HepG2 (cell line): ENCODE data around the gene LTA. TPM values are rescaled to one million over a fixed set of nuclear protein-coding genes. Genes with fewer than 3 reads are reported as not detected.

ENCODE experiments used
- ASH2L ChIP-seq: fragments of 300-600, 200-600 bp; sonication (generic); IDR thresholded peaks from 2 replicates; pipeline ENCODE4 v1.7.0; 2017; ENCODE audit warnings: low read depth, mild to moderate bottlenecking, moderate library complexity, mixed read lengths, low read length; ENCODE audit not compliant: insufficient read length
- CREM ChIP-seq, 2 experiments: sonication (generic) in 1 of 2; formaldehyde crosslinking in 1 of 2; IDR thresholded peaks; 2 replicates each; pipeline versions ENCODE4 v1.4.0 to v1.6.1; 2016 to 2020; ENCODE audit warnings: antibody characterized with exemption in 1 of 2, mild to moderate bottlenecking in 1 of 2, missing genetic modification reagents in 1 of 2
- GLI4 ChIP-seq: sonication (generic); formaldehyde crosslinking; IDR thresholded peaks from 2 replicates; pipeline ENCODE4 v1.5.1; 2020; ENCODE audit warnings: missing genetic modification reagents, mild to moderate bottlenecking, moderate library complexity, borderline replicate concordance
- IKZF5 ChIP-seq: IDR thresholded peaks from 2 replicates; pipeline ENCODE4 v1.6.1; 2018; ENCODE audit warnings: missing genetic modification reagents, mild to moderate bottlenecking, missing compliant biosample characterization
- JARID2 ChIP-seq: sonication (generic); formaldehyde crosslinking; IDR thresholded peaks from 2 replicates; pipeline ENCODE4 v1.8.1; 2023; ENCODE audit warnings: missing genetic modification reagents, inconsistent platforms; ENCODE audit not compliant: insufficient replicate concordance
- KAT8 ChIP-seq: IDR thresholded peaks from 2 replicates; pipeline ENCODE4 v1.6.1; 2016; ENCODE audit warnings: missing genetic modification reagents, missing compliant biosample characterization
- KLF6 ChIP-seq: IDR thresholded peaks from 2 replicates; pipeline ENCODE4 v1.8.0; 2016; ENCODE audit warnings: missing biosample characterization, missing genetic modification reagents
- NKX3-1 ChIP-seq: sonication (generic); formaldehyde crosslinking; IDR thresholded peaks from 2 replicates; pipeline ENCODE4 v1.5.0; 2020; ENCODE audit warnings: missing genetic modification reagents
- PHB2 ChIP-seq: fragments of 450-650 bp; IDR thresholded peaks from 2 replicates; pipeline ENCODE4 v1.6.1; 2018; ENCODE audit not compliant: partially characterized antibody
- RFX3 ChIP-seq: IDR thresholded peaks from 2 replicates; pipeline ENCODE4 v1.6.1; 2016; ENCODE audit warnings: missing biosample characterization, missing genetic modification reagents
- SOX6 ChIP-seq, 2 experiments: fragments of 450-650 bp in 1 of 2; sonication (generic) in 1 of 2; formaldehyde crosslinking in 1 of 2; IDR thresholded peaks; 2 replicates each; pipeline versions ENCODE4 v1.4.0 to v1.6.1; 2017 to 2020; ENCODE audit warnings: antibody characterized with exemption in 1 of 2, mild to moderate bottlenecking in 1 of 2, missing genetic modification reagents in 1 of 2
- SRSF9 ChIP-seq: fragments of 200-400 bp; formaldehyde crosslinking; IDR thresholded peaks from 2 replicates; pipeline ENCODE4 v1.6.1; 2018; ENCODE audit warnings: borderline replicate concordance, mild to moderate bottlenecking, low read depth, low read length; ENCODE audit not compliant: insufficient read depth, poor library complexity, severe bottlenecking
- STAG1 ChIP-seq: sonication (generic); formaldehyde crosslinking; IDR thresholded peaks from 2 replicates; pipeline ENCODE4 v1.4.0; 2020; ENCODE audit warnings: missing genetic modification reagents
- ZBTB7B ChIP-seq: sonication (generic); formaldehyde crosslinking; IDR thresholded peaks from 2 replicates; pipeline ENCODE4 v1.4.0; 2020; ENCODE audit warnings: missing genetic modification reagents
- ZBTB8A ChIP-seq: sonication (generic); formaldehyde crosslinking; IDR thresholded peaks from 2 replicates; pipeline ENCODE4 v1.4.0; 2020; ENCODE audit warnings: mild to moderate bottlenecking, low read depth, missing genetic modification reagents, borderline replicate concordance
- ZFP36L1 ChIP-seq: sonication (generic); formaldehyde crosslinking; IDR thresholded peaks from 2 replicates; pipeline ENCODE4 v1.8.0; 2022; ENCODE audit warnings: mild to moderate bottlenecking, missing genetic modification reagents, moderate library complexity
- ZNF160 ChIP-seq: sonication (generic); formaldehyde crosslinking; IDR thresholded peaks from 2 replicates; pipeline ENCODE4 v1.8.0; 2022; ENCODE audit warnings: mild to moderate bottlenecking, inconsistent platforms, missing genetic modification reagents
- ZNF251 ChIP-seq: sonication (generic); formaldehyde crosslinking; IDR thresholded peaks from 2 replicates; pipeline ENCODE4 v1.9.0; 2021; ENCODE audit warnings: mild to moderate bottlenecking, missing genetic modification reagents
- ZNF253 ChIP-seq: sonication (generic); formaldehyde crosslinking; IDR thresholded peaks from 2 replicates; pipeline ENCODE4 v1.8.0; 2022; ENCODE audit warnings: mild to moderate bottlenecking, missing genetic modification reagents, borderline replicate concordance
- ZNF275 ChIP-seq: sonication (generic); formaldehyde crosslinking; IDR thresholded peaks from 2 replicates; pipeline ENCODE4 v1.8.0; 2022; ENCODE audit warnings: missing genetic modification reagents, mild to moderate bottlenecking, inconsistent platforms, borderline replicate concordance
- ZNF34 ChIP-seq: sonication (generic); formaldehyde crosslinking; IDR thresholded peaks from 2 replicates; pipeline ENCODE4 v1.4.0; 2020; ENCODE audit warnings: mild to moderate bottlenecking, missing genetic modification reagents, borderline replicate concordance
- ZNF44 ChIP-seq: sonication (generic); formaldehyde crosslinking; IDR thresholded peaks from 2 replicates; pipeline ENCODE4 v1.5.1; 2020; ENCODE audit warnings: mild to moderate bottlenecking, missing genetic modification reagents
- ZNF570 ChIP-seq: sonication (generic); formaldehyde crosslinking; IDR thresholded peaks from 2 replicates; pipeline ENCODE4 v1.4.0; 2020; ENCODE audit warnings: mild to moderate bottlenecking, missing genetic modification reagents, borderline replicate concordance
- ZNF670 ChIP-seq: sonication (generic); formaldehyde crosslinking; IDR thresholded peaks from 2 replicates; pipeline ENCODE4 v1.8.0; 2022; ENCODE audit warnings: mild to moderate bottlenecking, missing genetic modification reagents, borderline replicate concordance
- ZNF678 ChIP-seq: sonication (generic); formaldehyde crosslinking; IDR thresholded peaks from 2 replicates; pipeline ENCODE4 v1.4.0; 2020; ENCODE audit warnings: mild to moderate bottlenecking, missing genetic modification reagents
- ZNF724P ChIP-seq: sonication (generic); formaldehyde crosslinking; IDR thresholded peaks from 2 replicates; pipeline ENCODE4 v1.8.0; 2022; ENCODE audit warnings: missing genetic modification reagents, borderline replicate concordance
- ZNF746 ChIP-seq: sonication (generic); formaldehyde crosslinking; IDR thresholded peaks from 2 replicates; pipeline ENCODE4 v1.8.0; 2022; ENCODE audit warnings: mild to moderate bottlenecking, missing genetic modification reagents
- polyA plus RNA-seq, 8 experiments: library from polyadenylated mRNA; depleted of rRNA in 3 of 8; stranded (reverse) in 7 of 8; unstranded in 1 of 8; fragments of >200 nt; fragmentation: Illumina TruSeq in 4 of 8; extraction: Trizol in 4 of 8; gene quantifications; 2 replicates each; pipeline versions ENCODE4 v1.2.1 to v1.2.3, GENCODE V29; 2011 to 2016; ENCODE audit warnings: low read depth in 4 of 8, missing spikeins in 1 of 8, mixed read lengths in 1 of 8; ENCODE audit not compliant: insufficient read depth in 1 of 8
- total RNA-seq, 5 experiments: library from RNA; depleted of rRNA; stranded (reverse); fragments of >200 nt; fragmentation: Illumina TruSeq; extraction: Trizol; gene quantifications; 2 replicates each; pipeline ENCODE4 v1.2.3, GENCODE V29; 2016; ENCODE audit warnings: low read depth in 1 of 5
- TF ChIP-seq, protein P1 (sequence below): IDR thresholded peaks from 2 replicates; pipeline ENCODE4 v1.6.1; 2016; ENCODE audit warnings: mild to moderate bottlenecking, missing biosample characterization, missing genetic modification reagents

LTA gene
- total and polyA plus RNA-seq, 2 of the 13 experiments (the other 11 are each of a cell fraction or from before 2014, with no cell fraction given), result 0.09 TPM; not detected in 1

DNA sequence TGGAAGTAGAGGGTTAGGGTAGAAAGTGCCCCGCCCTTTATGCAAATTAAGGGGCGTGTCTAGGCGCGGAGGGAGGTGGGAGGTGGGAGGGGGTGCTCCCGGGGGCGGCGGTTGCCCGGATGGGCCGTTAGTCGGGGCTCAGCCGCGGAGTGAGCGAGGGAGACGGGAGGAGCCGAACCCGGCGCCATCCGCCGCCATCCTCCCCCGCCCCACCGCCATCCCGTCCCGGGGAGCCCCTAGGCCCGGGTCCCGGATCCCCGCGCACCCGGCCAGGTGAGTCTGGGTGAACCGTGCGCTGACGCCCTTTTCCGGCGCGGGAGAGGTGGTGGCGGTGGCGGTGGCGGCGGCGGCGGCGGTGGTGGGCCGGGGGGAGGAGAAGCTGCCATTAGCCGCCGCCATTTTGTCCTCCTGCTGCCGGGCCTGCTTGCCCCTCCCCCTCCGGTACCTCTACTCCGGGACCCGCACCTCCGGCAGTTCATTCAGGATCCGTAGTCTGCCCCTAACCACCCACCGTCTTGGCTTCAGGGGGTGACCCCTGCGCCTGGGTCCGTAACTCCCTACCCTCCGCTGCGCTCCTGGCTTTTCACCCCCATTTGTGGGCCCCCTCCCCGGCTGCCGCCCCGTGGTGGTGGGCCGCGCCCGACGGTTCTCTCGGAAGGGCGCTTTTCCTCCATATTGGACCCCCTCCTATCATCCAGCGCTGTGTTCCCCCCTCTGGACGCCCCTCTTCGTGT is 48.7 kb downstream of the LTA start, which contains the start of gene PRRC2A (continued):
- TF ChIP-seq GLI4 (CRISPR knock-in tag), result no peak; the same call in 1 of the 2 replicates
- TF ChIP-seq PHB2, result no peak
- TF ChIP-seq IKZF5 (CRISPR knock-in tag), result peak; percentile 85
- no peak for TF ChIP-seq CREM (IDR thresholded peaks at IDR 0.05)
- no peak for TF ChIP-seq CREM (CRISPR knock-in tag; IDR thresholded peaks at IDR 0.05)
- TF ChIP-seq JARID2 (CRISPR knock-in tag), result no peak
- no peak for TF ChIP-seq SRSF9
- TF ChIP-seq ZNF678 (CRISPR knock-in tag), result peak; percentile 77; the same call in 1 of the 2 replicates
- TF ChIP-seq ZNF44 (CRISPR knock-in tag), result no peak
- peak; percentile 74; the same call in 1 of the 2 replicates for TF ChIP-seq ZNF160 (CRISPR knock-in tag)
- TF ChIP-seq, protein P1, sequence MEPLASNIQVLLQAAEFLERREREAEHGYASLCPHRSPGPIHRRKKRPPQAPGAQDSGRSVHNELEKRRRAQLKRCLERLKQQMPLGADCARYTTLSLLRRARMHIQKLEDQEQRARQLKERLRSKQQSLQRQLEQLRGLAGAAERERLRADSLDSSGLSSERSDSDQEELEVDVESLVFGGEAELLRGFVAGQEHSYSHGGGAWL (CRISPR knock-in tag), result peak; percentile 74
- TF ChIP-seq ZNF670 (CRISPR knock-in tag), result 0 out of 2 replicates have a peak, but pooled peaks have one; percentile 10
- peak; percentile 80 for TF ChIP-seq ASH2L
- no peak for TF ChIP-seq STAG1 (CRISPR knock-in tag)
- peak; percentile 69; the same call in 1 of the 2 replicates for TF ChIP-seq ZBTB7B (CRISPR knock-in tag)
- TF ChIP-seq KAT8 (CRISPR knock-in tag), result peak; percentile 79
- no peak for TF ChIP-seq NKX3-1 (CRISPR knock-in tag)
- no peak for TF ChIP-seq ZFP36L1 (CRISPR knock-in tag)
- 0 out of 2 replicates have a peak, but pooled peaks have one; percentile 11 for TF ChIP-seq ZNF34 (CRISPR knock-in tag)
- TF ChIP-seq ZNF253 (CRISPR knock-in tag), result no peak
- TF ChIP-seq ZNF275 (CRISPR knock-in tag), result no peak
- TF ChIP-seq ZNF251 (CRISPR knock-in tag), result no peak
- TF ChIP-seq ZNF724P (CRISPR knock-in tag), result no peak
- peak; percentile 45; the same call in 1 of the 2 replicates for TF ChIP-seq KLF6 (CRISPR knock-in tag)
- TF ChIP-seq SOX6 (IDR thresholded peaks at IDR 0.05), result no peak
- no peak for TF ChIP-seq SOX6 (CRISPR knock-in tag; IDR thresholded peaks at IDR 0.05)
- TF ChIP-seq RFX3 (CRISPR knock-in tag), result no peak
- TF ChIP-seq ZNF570 (CRISPR knock-in tag), result no peak
- no peak for TF ChIP-seq ZBTB8A (CRISPR knock-in tag)
- peak; percentile 86 for TF ChIP-seq ZNF746 (CRISPR knock-in tag)
